Measurements from ENCODE around the gene CMA1.
"Not testable (repeated sequence)": the region's sequence is repeated elsewhere in the genome, so short reads cannot be mapped to it uniquely, and the experiment has no call there.

The CMA1 gene

GRCh38 chr14:24483604-24484252 lies 24.3 kb downstream of the CMA1 start (continued):
- TF ChIP-seq ZNF629 (tag by site-specific recombination; IDR thresholded peaks at IDR 0.05) = peak; percentile 36; the same call in 1 of the 2 replicates

- POLR2A ChIA-PET = not testable (repeated sequence)
- TF ChIP-seq ZNF121 (tag by site-specific recombination; IDR thresholded peaks at IDR 0.05) = 0 out of 2 replicates have a peak, but pooled peaks have one; percentile 25
These were observed 25.3 kb downstream of the CMA1 start for GRCh38 chr14:24482699-24483303.

GRCh38 chr14:24481622-24482324 lies 26.3 kb downstream of the CMA1 start:
- Histone ChIP-seq H3K9me3 (ENCODE audit: control insufficient read depth, insufficient read depth, low read depth, low read length) (no peaks in the 10 kb centered on the region), H3K4me3 (ENCODE audit: low read depth, low read length) (no peak overlapping the region), H3K27ac (ENCODE audit: extremely low read depth, low read depth, low read length) (no peak overlapping the region), H3K36me3 (ENCODE audit: control insufficient read depth in 2 of 2, insufficient read depth in 1 of 2, low read length in 2 of 2) (no peaks in the 10 kb centered on the region), H3K4me1 (ENCODE audit: control insufficient read depth, insufficient read depth, low read length) (no peaks in the 10 kb centered on the region)
- ChIA-PET POLR2A (no interaction called here), CTCF (interaction anchor here (0.6 to 1.1 kb wide), 9 partner anchors 9 to 255 kb away, joined by 3 to 6 read pairs (median 3); no protein-coding TSS in a partner anchor)
- TF ChIP-seq ZNF704 (tag by site-specific recombination; IDR thresholded peaks at IDR 0.05) (no peak), ZSCAN16 (tag by site-specific recombination; IDR thresholded peaks at IDR 0.05) (no peak), PRDM10 (tag by site-specific recombination; IDR thresholded peaks at IDR 0.05) (no peak), ZNF223 (tag by site-specific recombination; IDR thresholded peaks at IDR 0.05) (no peak), GLI4 (tag by site-specific recombination; IDR thresholded peaks at IDR 0.05) (no peak), ZNF23 (tag by site-specific recombination; IDR thresholded peaks at IDR 0.05; ENCODE audit: borderline replicate concordance) (no peak), ZNF416 (tag by site-specific recombination; IDR thresholded peaks at IDR 0.05) (no peak), ZNF2 (tag by site-specific recombination; IDR thresholded peaks at IDR 0.05) (0 out of 2 replicates have a peak, but pooled peaks have one; percentile 31), ZNF791 (tag by site-specific recombination; IDR thresholded peaks at IDR 0.05) (no peak), ZNF18 (tag by site-specific recombination; IDR thresholded peaks at IDR 0.05) (no peak), YY1 (tag by site-specific recombination; IDR thresholded peaks at IDR 0.05) (no peak), ZBTB1 (tag by site-specific recombination; IDR thresholded peaks at IDR 0.05) (no peak), PRDM2 (tag by site-specific recombination; IDR thresholded peaks at IDR 0.05; ENCODE audit: borderline replicate concordance) (no peak), ZNF324 (tag by site-specific recombination; IDR thresholded peaks at IDR 0.05) (no peak), ZNF654 (tag by site-specific recombination; IDR thresholded peaks at IDR 0.05; ENCODE audit: low read depth) (peak; percentile 36)

More at GRCh38 chr14:24482699-24483303, 25.3 kb downstream of the CMA1 start:
- H3K27ac ChIP-seq (ENCODE audit: extremely low read depth, low read depth, low read length); H3K36me3 ChIP-seq (ENCODE audit: control insufficient read depth in 2 of 2, insufficient read depth in 1 of 2, low read length in 2 of 2); H3K4me1 ChIP-seq (ENCODE audit: control insufficient read depth, insufficient read depth, low read length); H3K9me3 ChIP-seq (ENCODE audit: control insufficient read depth, insufficient read depth, low read depth, low read length); H3K4me3 ChIP-seq (ENCODE audit: low read depth, low read length): not testable (repeated sequence)
- CTCF ChIA-PET = interaction anchor here (0.6 to 1.2 kb wide), 2 partner anchors 133 to 197 kb away, joined by 4 to 6 read pairs; no protein-coding TSS in a partner anchor

Data from HEK293 (cell line).